Muscle layer of duodenum (tissue), 2 donors: ENCODE results near the gene DYSF.

Source experiments
- H3K27ac ChIP-seq: one replicate; pipeline ENCODE4 v1.7.0; 2013; ENCODE audit warnings: mild to moderate bottlenecking, low read length
- H3K27me3 ChIP-seq: one replicate; pipeline ENCODE4 v1.7.0; 2013; ENCODE audit warnings: low read depth, mild to moderate bottlenecking, control low read depth, low read length
- H3K36me3 ChIP-seq, 2 donors: one replicate each; pipeline ENCODE4 v1.7.0; 2013; ENCODE audit warnings: low read length in 2 of 2, control low read depth in 1 of 2, mild to moderate bottlenecking in 1 of 2; ENCODE audit not compliant: insufficient read depth in 2 of 2, control insufficient read depth in 1 of 2
- H3K4me1 ChIP-seq, 2 donors: one replicate each; pipeline ENCODE4 v1.7.0; 2013; ENCODE audit warnings: low read length in 2 of 2, mild to moderate bottlenecking in 2 of 2, control low read depth in 1 of 2, moderate library complexity in 1 of 2; ENCODE audit not compliant: insufficient read depth in 2 of 2, control insufficient read depth in 1 of 2
- H3K4me3 ChIP-seq, 2 donors: one replicate each; pipeline ENCODE4 v1.7.0; 2013; ENCODE audit warnings: low read length in 2 of 2, low read depth in 1 of 2, mild to moderate bottlenecking in 1 of 2
- H3K9me3 ChIP-seq, 2 donors: one replicate each; pipeline ENCODE4 v1.7.0; 2013; ENCODE audit warnings: low read length in 2 of 2, control low read depth in 1 of 2, mild to moderate bottlenecking in 1 of 2; ENCODE audit not compliant: control insufficient read depth in 1 of 2
- donor health status: healthy.

DYSF gene

GRCh38 chr2:71524476-71524875, 71.1 kb downstream of the DYSF start:
- Histone ChIP-seq H3K36me3 (peaks cover 6 to 30% of the 10 kb centered on the region in 2 donors), H3K9me3 (no peaks in the 10 kb centered on the region)

GRCh38 chr2:71526141-71526540, 72.8 kb downstream of the DYSF start:
- H3K4me1 ChIP-seq, result no peaks in the 10 kb centered on the region
- H3K4me3 ChIP-seq, result no peak overlapping the region
- H3K36me3 ChIP-seq, result peaks cover 6 to 26% of the 10 kb centered on the region in 2 donors
- H3K27me3 ChIP-seq, result no peaks in the 10 kb centered on the region
- no peaks in the 10 kb centered on the region for H3K9me3 ChIP-seq
- no peak overlapping the region for H3K27ac ChIP-seq

More at GRCh38 chr2:71524476-71524875, 71.1 kb downstream of the DYSF start:
- no peak overlapping the region for H3K27ac ChIP-seq
- H3K27me3 ChIP-seq, result no peaks in the 10 kb centered on the region
- H3K4me1 ChIP-seq, result no peaks in the 10 kb centered on the region
- no peak overlapping the region for H3K4me3 ChIP-seq

GRCh38 chr2:71526975-71527374, 73.6 kb downstream of the DYSF start:
- Histone ChIP-seq H3K4me3 (no peak overlapping the region), H3K27me3 (no peaks in the 10 kb centered on the region), H3K36me3 (peaks cover 6 to 21% of the 10 kb centered on the region in 2 donors), H3K4me1 (no peaks in the 10 kb centered on the region), H3K9me3 (no peaks in the 10 kb centered on the region), H3K27ac (no peak overlapping the region)

GRCh38 chr2:71528131-71528591, 74.8 kb downstream of the DYSF start:
- no peaks in the 10 kb centered on the region for H3K4me1 ChIP-seq
- H3K27ac ChIP-seq, result no peak overlapping the region
- peaks cover under 1 to 19% of the 10 kb centered on the region in 2 donors for H3K36me3 ChIP-seq
- no peaks in the 10 kb centered on the region for H3K27me3 ChIP-seq
- no peak overlapping the region for H3K4me3 ChIP-seq
- no peaks in the 10 kb centered on the region for H3K9me3 ChIP-seq

GRCh38 chr2:71528749-71529148, 75.4 kb downstream of the DYSF start:
- Histone ChIP-seq H3K9me3 (no peaks in the 10 kb centered on the region), H3K4me3 (no peak overlapping the region), H3K36me3 (peaks cover 0 to 17% of the 10 kb centered on the region in 2 donors), H3K27me3 (no peaks in the 10 kb centered on the region), H3K27ac (no peak overlapping the region), H3K4me1 (no peaks in the 10 kb centered on the region)

GRCh38 chr2:71530211-71530610, 76.8 kb downstream of the DYSF start:
- H3K9me3 ChIP-seq, result no peaks in the 10 kb centered on the region
- no peaks in the 10 kb centered on the region for H3K27me3 ChIP-seq
- no peaks in the 10 kb centered on the region for H3K4me1 ChIP-seq
- no peak overlapping the region for H3K4me3 ChIP-seq
- H3K27ac ChIP-seq, result no peak overlapping the region
- H3K36me3 ChIP-seq, result peaks cover 0 to 13% of the 10 kb centered on the region in 2 donors

GRCh38 chr2:71530641-71531332, 77.4 kb downstream of the DYSF start:
- Histone ChIP-seq H3K4me1 (no peaks in the 10 kb centered on the region), H3K27me3 (no peaks in the 10 kb centered on the region), H3K4me3 (no peak overlapping the region), H3K27ac (no peak overlapping the region), H3K36me3 (peaks cover 0 to 17% of the 10 kb centered on the region in 2 donors), H3K9me3 (no peaks in the 10 kb centered on the region)

GRCh38 chr2:71531522-71532047, 78.2 kb downstream of the DYSF start:
- Histone ChIP-seq H3K9me3 (no peaks in the 10 kb centered on the region), H3K36me3 (peaks cover 0 to 23% of the 10 kb centered on the region in 2 donors), H3K27ac (no peak overlapping the region), H3K4me1 (no peaks in the 10 kb centered on the region), H3K27me3 (no peaks in the 10 kb centered on the region), H3K4me3 (no peak overlapping the region)

GRCh38 chr2:71532327-71532726, 79.0 kb downstream of the DYSF start:
- H3K27ac ChIP-seq, result no peak overlapping the region
- peaks cover 0 to 19% of the 10 kb centered on the region in 2 donors for H3K36me3 ChIP-seq
- H3K4me3 ChIP-seq, result no peak overlapping the region
- no peaks in the 10 kb centered on the region for H3K27me3 ChIP-seq
- H3K4me1 ChIP-seq, result no peaks in the 10 kb centered on the region
- no peaks in the 10 kb centered on the region for H3K9me3 ChIP-seq

- H3K4me3 ChIP-seq, result no peak overlapping the region
- H3K4me1 ChIP-seq, result no peaks in the 10 kb centered on the region
- H3K27me3 ChIP-seq, result no peaks in the 10 kb centered on the region
- peaks cover 0 to 13% of the 10 kb centered on the region in 2 donors for H3K36me3 ChIP-seq
- H3K9me3 ChIP-seq, result no peaks in the 10 kb centered on the region
- no peak overlapping the region for H3K27ac ChIP-seq
These were observed 80.8 kb downstream of the DYSF start for GRCh38 chr2:71534201-71534600.

GRCh38 chr2:71534826-71535225, 81.5 kb downstream of the DYSF start:
- H3K9me3 ChIP-seq, result no peaks in the 10 kb centered on the region
- no peak overlapping the region for H3K4me3 ChIP-seq
- H3K36me3 ChIP-seq, result peaks cover 0 to 13% of the 10 kb centered on the region in 2 donors
- no peak overlapping the region for H3K27ac ChIP-seq
- H3K4me1 ChIP-seq, result no peaks in the 10 kb centered on the region
- no peaks in the 10 kb centered on the region for H3K27me3 ChIP-seq
